HG03196 (cell line): ENCODE results near the gene CDC6.

Source experiments
- ATAC-seq: cut with Tn5 transposase; IDR thresholded peaks from one replicate; pipeline ENCODE4 v1.9.1; 2021; ENCODE audit not compliant: unreplicated experiment

The CDC6 gene

GRCh38 chr17:40321961-40322357 lies 34.3 kb downstream of the CDC6 start:
- no peak for ATAC-seq

GRCh38 chr17:40322358-40323315 lies 35.0 kb downstream of the CDC6 start:
- ATAC-seq = peak; percentile 25

- ATAC-seq = no peak
Measured at GRCh38 chr17:40323391-40324381, 36.0 kb downstream of the CDC6 start.

- no peak for ATAC-seq
Measured at GRCh38 chr17:40325156-40326013, 37.7 kb downstream of the CDC6 start.

GRCh38 chr17:40326014-40326831 lies 38.5 kb downstream of the CDC6 start:
- ATAC-seq = no peak

- ATAC-seq = no peak
Measured at GRCh38 chr17:40326832-40327199, 39.1 kb downstream of the CDC6 start.

GRCh38 chr17:40327244-40327729 lies 39.6 kb downstream of the CDC6 start:
- ATAC-seq = no peak

GRCh38 chr17:40327735-40328385 lies 40.2 kb downstream of the CDC6 start:
- ATAC-seq = no peak

- ATAC-seq = no peak
Measured at GRCh38 chr17:40328386-40328766, 40.7 kb downstream of the CDC6 start.

- no peak for ATAC-seq
Measured at GRCh38 chr17:40329839-40330794, 42.4 kb downstream of the CDC6 start.

- ATAC-seq = no peak
Measured at GRCh38 chr17:40330850-40331470, 43.3 kb downstream of the CDC6 start.

- no peak for ATAC-seq
Measured at GRCh38 chr17:40331743-40332641, 44.3 kb downstream of the CDC6 start.

- ATAC-seq = no peak
Measured at GRCh38 chr17:40333781-40334448, 46.2 kb downstream of the CDC6 start.

GRCh38 chr17:40335620-40336019 lies 47.9 kb downstream of the CDC6 start:
- ATAC-seq = no peak

GRCh38 chr17:40337351-40337750 lies 49.7 kb downstream of the CDC6 start:
- no peak for ATAC-seq

GRCh38 chr17:40338058-40338457 lies 50.4 kb downstream of the CDC6 start:
- ATAC-seq = no peak
